Measurements from ENCODE around the gene ORC4.
"Not testable (repeated sequence)": the region's sequence is repeated elsewhere in the genome, so short reads cannot be mapped to it uniquely, and the experiment has no call there.

The ORC4 gene

DNA sequence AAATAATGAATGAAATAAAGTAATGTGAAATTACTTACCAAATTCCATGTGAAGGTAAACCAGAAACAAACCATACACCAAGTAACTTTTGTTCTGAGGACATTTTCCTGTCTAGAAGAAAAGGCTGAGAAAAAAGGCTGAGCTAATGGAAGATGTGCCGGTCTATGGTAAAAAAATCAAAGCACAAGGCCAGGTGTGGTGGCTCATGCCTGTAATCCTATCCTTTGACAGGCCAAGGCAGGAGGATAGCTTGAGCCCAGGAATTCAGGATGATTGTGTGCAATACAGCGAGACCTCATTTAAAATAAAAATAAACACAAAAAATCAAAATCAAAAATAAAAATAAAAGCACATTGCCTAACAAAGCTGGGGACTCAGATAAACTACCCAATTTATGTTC lies 6.7 kb downstream of the ORC4 start:
- no peak for DNase-seq

DNA sequence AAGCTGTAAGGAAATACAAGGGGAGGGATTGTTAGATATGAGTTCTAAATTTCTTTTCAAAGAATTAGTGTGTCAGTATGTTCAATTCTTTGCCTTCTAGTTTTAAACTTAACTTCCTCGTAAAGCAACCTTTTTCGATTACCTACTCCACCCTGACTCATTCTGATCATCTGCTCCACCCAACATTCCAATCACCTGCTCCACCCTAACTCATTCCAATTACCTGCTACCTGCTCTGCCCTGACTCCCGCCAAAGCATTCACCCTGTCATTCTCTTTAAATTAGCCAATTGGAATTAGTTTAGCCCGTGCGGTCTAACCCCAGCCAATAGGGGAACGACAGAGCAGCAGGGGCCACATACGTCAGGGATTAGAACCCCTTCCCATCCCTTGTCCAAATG lies 12.1 kb downstream of the ORC4 start:
- DNase-seq = not testable (repeated sequence)

DNA sequence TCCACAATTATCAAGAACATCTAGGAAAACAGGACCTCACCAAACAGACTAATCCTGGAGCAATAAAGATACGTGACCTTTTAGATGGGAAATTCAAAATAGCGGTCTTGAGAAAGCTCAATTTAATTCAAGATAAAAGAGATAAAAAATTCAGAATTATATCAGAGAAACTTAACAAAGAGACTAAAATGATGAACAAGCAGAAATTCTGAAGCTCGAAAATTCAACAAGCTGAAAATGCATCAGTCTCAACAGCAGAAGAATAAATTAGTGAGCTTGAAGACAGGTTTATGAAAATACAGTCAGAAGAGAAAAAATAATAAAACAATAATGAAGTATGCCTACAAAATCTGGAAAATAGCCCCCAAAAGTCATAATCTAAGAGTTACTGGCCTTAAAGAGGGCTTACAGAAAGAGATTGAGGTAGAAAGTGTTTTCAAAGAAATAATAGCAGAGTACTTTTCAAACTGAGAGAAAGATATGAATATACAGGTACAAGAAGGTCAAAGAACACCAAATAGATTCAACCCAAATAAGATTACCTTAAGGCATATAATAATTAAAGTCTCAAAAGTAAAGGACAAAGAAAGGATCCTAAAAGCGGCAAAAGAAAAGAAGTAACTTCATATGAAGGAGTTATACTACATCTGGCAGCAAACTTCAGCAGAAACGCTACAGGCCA lies 13.2 kb downstream of the ORC4 start:
- DNase-seq = no peak

DNA sequence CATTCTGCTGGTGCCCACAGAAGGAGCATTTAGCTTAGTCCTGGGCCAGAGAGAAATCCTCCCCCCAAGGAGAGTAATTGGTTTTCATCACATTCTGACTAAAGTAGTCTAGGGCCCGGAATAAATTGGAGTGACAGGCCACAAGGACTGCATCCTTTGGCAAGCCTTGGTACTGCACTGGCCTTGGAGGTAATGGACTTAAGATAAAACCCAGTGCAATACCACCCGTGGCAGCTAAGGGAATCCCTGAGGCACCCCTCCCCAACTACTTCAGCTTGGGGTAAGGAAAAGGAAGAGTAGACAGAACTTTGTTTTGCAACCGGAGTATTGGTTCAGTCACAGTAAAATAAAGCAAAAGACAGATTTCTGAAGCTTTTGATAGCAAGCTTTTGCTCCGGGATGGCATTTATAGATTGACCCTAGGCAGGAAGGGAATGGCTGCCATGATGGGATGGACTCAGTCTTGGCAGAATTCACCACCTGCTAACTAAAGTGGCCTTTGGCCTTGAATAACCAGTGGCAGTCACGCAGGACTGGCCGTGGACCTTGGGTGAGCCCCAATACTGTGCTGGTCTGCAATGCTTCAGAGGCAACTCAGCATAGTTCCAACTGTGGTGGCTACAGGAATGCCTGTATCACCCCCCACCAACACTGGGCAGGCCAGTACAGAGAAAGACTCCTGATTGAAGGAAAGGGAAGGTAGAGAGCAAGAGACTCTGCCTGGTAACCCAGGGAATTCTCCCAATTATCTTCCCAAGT lies 14.1 kb downstream of the ORC4 start:
- no peak for DNase-seq

DNA sequence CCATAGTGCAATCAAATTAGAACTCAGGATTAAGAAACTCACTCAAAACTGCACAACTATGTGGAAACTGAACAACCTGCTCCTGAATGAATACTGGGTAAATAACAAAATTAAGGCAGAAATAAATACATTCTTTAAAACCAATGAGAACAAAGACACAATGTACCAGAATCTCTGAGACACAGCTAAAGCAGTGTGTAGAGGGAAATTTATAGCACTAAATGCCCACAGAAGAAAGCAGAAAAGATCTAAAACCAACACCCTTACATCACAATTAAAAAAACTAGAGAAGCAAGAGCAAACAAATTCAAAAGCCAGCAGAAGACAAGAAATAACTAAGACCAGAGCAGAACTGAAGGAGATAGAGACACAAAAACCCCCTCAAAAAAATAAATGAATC lies 18.1 kb downstream of the ORC4 start:
- not testable (repeated sequence) for DNase-seq

DNA sequence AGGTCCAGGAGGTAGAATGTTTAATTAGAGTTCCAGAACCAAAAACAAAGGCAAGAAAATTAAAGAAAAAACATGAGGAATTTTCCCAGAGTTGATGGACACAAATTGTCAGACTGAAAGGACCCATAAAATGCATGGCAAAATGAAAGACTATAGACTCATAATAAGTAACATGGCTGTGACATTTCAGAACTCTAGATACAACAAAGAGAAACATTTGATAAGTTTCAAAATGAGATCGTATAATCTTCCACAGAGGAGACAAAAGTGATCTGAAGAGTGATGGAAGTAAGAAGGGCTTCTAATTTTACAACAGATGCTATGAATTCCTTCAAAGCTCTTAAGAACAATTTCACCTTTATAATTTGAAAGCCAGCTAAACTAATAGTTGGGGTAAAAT lies 20.4 kb downstream of the ORC4 start:
- no peak for DNase-seq

DNA sequence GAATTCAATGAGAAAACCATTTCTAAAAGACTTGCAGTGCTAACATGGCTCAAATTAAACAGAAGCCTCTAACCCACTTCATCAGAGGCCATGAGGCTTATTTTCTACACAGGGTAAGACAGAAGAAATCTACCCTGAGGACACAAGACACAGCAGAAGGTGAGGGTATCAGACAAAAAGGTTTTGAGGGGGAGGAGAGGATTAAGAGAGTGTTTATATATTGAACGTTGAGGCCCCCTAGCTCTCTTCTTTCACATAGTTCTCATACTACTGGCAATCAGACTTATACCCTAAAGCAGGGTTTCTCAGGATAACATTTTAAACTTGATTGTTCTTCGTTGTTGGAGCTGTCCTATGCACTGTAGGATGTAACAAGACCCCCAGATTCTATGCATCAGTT lies 21.4 kb downstream of the ORC4 start:
- DNase-seq = no peak

- DNase-seq = no peak
These were observed 22.3 kb downstream of the ORC4 start for GRCh38 chr2:147998203-147998602.

- no peak for DNase-seq
These were observed 23.7 kb downstream of the ORC4 start for GRCh38 chr2:147996828-147997227.

- not testable (repeated sequence) for DNase-seq
These were observed 25.6 kb downstream of the ORC4 start for GRCh38 chr2:147994965-147995364.

DNA sequence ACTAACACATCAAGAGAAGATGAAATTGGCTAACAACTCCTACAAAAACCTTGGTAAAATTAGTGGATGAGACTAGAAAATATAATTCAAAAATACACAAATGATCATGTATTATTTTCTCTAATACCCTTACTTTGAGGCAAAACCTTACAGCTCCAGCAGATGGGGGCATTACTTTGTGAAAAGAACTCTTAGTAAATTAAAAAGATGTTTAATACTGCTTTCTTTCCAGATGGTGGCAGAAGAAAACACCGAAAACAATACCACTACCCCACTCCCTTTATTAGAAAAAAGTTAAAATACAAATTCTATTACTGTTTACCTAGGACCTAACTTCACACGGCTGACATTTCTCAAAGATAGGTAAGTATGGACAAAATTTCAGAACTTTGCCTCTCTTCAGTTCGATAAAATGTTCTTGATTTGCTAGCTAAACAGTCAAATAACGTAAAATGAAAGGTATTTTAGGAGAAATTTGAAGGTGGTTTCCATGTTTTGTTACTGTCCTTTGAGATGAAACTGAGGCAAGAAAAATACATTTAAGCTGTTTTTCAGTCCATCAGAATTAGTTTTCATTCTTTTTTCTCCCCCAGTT lies 30.6 kb downstream of the ORC4 start:
- peak; percentile 72 to 80 for DNase-seq

GRCh38 chr2:147989102-147989501 lies 31.4 kb downstream of the ORC4 start:
- no peak for DNase-seq

DNA sequence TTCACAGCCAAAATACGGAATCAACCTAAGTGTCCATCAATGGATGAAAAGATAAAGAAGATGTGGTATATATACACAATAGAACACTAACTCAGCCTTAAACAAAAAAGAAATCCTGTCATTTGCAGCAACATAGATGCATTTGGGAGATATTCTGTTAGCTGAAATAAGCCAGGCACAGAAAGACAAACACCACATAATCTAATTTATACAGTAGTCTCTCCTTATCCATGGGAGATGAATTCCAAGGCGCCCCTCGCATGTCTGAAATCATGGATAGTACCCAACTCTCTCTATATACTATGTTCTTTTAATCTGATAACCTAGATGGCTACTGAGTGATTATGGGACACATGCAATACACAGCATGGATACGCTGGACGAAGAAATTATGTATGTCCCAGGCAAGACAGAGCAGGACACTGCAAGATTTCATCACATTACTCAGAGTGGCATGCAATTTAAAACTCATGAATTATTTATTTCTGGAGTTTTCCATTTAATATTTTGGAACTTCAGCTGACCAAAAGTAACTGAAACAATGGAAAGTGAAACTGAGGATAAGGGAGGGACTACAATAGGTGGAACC lies 39.5 kb downstream of the ORC4 start:
- DNase-seq = no peak

GRCh38 chr2:147977679-147978078 lies 42.9 kb downstream of the ORC4 start:
- no peak for DNase-seq

- no peak for DNase-seq
These were observed 44.4 kb downstream of the ORC4 start for GRCh38 chr2:147976102-147976501.

- no peak for DNase-seq
These were observed 52.0 kb downstream of the ORC4 start for GRCh38 chr2:147968571-147968970.

DNA sequence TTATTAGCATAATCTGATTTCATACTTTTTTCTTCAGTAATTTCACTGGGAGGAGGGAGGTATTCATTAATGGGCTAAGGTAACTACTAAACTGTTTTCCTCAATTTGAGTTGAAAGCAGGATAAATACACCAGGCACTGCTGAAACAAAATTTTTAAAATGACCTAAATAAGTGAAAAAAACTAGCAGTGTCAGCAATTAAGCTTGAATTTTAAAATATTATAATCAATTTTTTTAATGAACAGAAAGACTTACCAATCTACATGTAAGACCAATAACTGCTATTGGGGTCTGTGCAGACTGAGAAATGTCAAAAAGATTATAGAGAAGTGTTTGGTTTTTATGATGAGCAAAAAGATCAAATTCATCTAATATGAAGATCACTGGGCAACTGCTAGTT lies 68.4 kb downstream of the ORC4 start:
- no peak for DNase-seq

- DNase-seq = no peak
These were observed 74.9 kb downstream of the ORC4 start for GRCh38 chr2:147945660-147946059.

GRCh38 chr2:147939313-147939712 lies 81.2 kb downstream of the ORC4 start:
- no peak for DNase-seq

DNA sequence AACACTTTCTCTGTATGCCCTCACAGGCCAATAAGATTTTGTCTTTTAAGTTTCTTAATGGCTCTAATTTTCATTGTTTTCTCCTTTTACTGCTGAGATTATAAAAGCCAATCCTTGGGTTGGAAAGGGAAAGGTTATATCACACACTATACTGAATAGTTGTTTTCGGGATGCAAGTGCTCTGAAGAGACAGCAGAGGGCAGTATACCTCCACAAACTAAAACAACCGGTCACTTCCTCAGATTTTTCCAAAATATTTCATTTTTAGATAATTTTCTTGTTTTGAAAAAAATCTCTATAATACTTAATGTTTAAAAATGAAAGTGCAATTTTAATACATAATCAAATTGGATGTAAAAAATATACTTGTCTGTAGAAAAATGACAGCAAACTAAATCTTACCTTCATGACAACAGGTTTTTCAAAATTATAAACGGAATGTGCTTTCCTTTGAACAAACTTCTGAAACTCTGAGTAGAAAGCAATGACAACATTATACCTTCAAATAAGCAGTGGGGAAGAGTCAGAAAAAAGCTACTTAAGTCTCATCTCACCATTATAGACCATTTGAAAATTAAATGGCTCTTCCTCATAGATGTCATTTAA lies 82.7 kb downstream of the ORC4 start:
- DNase-seq = peak; percentile 15 to 26

DNA sequence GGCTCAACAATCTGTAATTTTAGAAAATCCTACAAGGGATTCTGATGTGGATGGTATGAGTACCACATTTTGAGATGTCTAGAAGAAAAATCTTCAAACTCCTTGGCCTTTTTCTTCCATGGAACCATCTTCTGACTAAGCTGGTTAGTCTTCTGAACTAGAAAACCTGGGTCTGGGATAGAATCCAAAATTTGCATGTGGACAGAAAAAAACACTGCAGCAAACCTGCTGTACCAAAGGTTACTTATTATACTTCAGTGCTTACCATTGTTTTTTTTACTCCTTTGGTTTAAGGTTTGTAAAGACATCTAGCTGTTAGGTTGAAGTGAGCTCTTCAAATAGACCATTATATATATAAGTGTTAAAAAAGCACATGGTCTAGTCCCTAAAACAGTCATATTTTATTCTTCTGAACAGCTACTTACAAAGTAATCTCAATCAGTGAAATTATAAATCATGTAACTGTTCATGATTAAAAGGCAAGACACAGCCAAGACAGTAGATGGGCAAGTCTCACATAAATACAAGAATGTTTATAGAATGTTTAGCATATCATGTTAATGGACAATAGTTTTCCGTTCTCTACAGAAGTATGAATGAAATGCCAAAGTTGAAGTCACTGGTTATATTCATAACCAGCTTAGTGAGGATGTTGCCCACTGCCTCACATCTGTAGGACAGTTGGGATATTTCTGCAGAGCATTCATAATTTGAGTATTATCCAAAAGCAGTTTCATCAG lies 85.5 kb downstream of the ORC4 start:
- no peak for DNase-seq

DNA sequence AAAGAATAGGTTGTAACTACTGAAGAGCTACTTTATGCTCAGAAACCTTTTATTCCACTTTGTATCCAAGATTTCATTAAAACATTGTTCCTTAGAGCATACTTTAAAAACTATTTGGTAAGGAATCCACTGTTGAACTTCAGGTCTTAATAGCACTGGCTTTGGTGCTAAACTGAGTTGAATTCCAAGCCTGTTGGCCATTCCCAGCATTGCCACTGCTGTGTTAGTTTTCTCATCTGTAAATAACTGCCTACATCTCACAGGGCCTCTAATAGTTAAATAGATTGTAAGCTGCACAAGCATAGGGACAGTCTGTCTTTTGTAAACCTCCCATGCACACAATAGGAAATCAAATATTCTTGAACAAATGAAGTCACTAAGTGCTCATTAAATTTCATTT lies 86.6 kb downstream of the ORC4 start:
- DNase-seq = no peak

Data from AML-193 (cell line).